GM21515 (cell line): ENCODE data around the gene AKT2.

Experiments used
- ATAC-seq: cut with Tn5 transposase; IDR thresholded peaks from one replicate; pipeline ENCODE4 v1.9.1; 2021; ENCODE audit not compliant: unreplicated experiment

AKT2 gene

DNA sequence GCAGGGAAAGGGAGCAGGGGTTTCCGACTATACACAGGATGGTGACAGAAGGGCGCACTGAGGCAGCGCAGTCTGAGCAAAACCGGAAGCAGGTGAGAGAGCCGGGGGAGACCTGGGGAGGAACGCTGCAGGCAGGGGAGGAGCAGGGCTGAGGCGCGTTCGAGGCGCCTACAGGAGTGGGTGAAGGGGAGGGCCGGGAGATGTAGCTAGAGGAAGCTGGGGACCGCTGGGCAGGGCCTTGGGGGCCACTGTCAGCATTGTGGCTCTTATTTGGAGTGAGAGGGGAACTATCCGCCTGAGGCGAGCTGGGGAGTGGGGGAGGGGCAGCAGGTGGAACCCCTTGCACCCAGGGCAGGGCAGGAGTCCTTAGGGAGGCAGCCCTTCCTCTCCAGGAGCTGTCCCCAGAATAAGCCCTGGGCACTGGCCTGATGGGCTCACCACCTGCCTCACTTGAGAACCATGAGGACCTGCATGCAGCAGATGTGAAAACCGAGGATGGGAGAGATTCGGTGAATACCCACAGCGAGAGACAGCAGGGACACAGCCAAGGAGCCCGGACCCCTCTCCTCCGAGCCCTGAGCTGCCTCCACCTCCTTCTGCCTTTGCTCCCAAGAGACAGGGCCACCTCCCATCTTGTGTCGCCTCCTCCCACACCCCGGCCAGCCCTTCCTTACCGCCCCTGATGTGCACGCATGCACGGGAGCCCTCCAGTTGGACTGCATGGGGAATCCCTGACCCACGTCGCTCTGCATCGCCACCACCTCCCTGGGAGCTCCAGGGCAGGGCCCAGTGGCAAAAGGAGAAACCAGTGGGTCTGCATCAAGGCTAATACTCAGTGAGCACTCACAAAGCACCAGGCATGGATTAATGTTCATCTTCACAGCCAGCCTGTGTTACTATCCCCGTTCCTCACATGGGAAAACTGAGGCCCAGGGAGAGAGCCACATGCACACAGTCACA lies 10.3 kb downstream of the AKT2 start:
- no peak for ATAC-seq

DNA sequence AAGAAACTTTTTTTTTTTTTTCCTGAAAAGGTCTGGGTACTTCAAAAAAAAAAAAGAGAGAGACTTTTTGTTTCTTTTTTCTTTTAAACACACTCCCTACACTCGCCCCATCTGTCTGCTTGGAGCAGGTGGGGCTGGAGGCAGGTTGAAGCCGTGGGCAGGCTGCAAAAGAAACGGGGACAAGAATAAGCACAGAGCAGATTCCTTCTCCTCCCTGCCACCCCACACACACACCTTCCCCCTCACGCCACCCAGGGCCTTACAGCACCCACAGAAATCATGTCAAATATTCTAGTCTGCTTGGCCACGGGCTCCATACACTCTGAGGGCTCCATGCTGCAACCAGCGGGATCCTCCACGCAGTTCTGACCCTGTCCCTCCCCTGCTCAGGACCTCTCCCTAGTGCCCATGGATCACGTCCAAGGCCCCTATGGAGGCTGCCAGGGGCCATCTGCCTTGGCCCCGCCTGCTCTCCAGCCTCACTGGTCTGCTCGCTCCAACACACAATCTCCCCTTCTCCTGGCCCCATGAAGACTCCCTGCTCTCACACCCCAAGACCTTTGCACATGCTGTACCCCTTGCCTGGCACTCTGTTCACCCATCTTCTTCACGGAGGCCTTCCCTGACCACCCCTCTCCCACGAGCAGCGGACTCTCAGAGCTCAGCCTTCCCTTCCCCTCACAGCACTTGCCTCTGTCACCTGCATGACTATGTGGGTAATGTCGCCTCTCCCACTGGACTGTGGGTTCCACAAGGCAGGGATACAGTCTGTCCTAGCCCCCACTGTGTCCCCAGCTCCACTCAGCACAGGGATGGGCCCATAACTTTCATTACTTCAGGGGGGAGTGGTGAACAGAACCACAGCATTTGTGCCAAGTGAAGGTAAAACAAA lies 11.4 kb downstream of the AKT2 start:
- ATAC-seq, result no peak

GRCh38 chr19:40272261-40272660 lies 12.9 kb downstream of the AKT2 start:
- ATAC-seq, result no peak

DNA sequence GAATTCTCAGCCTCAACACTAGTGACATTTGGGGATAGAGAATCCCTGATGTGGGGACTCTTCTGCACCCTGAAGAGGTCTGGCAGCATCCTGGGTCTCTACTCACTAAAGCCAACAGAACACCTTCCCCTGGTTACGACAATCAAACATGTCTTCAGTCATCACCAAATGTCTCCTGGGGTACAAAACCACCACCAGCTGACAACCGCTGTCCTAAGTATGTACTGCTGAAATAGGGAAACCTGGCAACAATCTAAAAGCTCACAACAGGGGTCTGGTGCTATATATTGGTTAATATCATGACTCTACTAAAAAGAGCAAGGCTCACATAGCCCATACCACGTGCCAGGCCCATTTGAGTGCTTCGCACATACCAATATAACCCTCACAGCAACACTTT lies 13.4 kb downstream of the AKT2 start:
- ATAC-seq, result no peak

DNA sequence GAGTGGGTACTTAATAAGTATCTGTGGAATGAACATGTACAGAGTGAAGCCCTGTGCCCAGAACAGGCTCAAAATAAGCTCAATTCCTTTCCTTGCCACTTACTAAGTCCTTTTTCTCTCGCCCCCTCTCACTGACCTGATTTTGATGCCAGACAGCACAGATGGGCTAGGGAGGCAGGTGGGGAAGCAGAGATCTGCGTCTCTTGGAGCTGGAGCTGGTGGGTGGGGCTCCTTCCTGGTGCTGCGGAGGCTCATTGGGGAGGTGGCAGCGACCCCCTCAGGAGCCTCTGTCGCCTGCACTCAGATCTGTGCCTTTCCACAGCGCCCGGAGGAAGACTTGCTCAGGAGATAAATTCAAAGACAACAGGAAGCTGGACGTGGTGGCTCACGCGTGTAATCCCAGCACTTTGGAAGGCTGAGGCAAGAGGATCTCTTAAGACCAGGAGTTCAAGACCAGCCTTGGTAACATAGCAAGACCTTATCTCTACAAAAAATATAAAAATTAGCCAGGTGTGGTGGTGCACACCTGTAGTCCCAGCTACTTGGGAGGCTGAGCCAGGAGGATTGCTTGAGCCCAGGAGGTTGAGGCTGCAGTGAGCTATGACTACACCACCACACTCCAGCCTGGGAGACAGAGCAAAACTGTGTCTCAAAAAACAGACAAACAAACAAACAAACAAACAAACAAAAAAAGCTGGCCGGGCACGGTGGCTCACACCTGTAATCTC lies 14.6 kb downstream of the AKT2 start:
- no peak for ATAC-seq

- ATAC-seq, result no peak
Measured at GRCh38 chr19:40269216-40269940, 15.8 kb downstream of the AKT2 start.

DNA sequence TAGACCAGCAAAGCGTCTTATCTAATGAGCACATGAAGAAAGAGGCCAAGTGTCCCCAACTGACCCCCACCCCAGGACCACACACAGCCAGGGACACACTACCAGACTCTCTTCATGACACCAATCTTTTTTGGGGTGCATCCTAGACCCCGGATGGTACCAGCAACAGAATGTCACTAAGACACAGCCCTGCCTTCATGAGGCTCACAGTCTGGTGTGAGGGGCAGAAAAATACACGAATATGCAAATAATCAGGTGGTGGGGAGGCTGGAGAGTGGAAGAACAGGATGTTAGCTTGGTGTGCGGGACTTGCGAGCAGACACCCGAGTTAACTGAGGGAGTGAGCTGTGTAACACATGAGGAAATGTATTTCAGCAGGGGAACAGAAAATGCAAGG lies 17.5 kb downstream of the AKT2 start:
- no peak for ATAC-seq

DNA sequence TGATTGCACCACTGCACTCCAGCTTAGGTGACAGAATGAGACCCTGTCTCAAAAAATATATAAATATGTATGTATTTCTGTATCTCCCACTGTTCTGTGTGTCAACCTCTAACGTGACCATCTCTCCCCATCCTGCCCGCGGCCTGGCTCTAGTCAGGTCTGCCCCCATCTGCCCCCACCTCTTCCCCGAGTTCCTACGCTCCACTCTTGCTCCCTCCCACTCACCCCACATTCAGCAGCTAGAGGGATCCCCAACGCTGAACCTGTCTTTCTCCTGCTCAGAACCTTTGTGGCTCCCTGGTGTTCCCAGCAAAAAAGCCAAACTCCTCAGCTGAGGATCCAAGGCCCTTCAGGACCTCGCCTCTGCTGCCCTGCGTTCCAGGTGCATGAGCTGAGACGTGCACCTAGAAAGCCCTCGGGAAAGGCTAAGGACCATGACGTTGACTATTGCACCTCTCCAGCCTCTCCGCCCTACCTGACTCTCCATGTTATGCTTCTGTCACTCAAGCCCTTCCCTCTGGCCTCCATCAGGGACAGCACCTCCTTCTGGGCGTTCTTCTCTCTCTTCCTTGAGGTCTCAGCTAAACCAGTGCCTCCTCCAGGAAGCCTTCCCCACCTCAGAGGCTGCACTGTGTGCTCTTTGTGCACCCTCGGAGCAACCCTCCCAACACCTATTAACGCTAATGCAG lies 18.1 kb downstream of the AKT2 start:
- ATAC-seq, result no peak

DNA sequence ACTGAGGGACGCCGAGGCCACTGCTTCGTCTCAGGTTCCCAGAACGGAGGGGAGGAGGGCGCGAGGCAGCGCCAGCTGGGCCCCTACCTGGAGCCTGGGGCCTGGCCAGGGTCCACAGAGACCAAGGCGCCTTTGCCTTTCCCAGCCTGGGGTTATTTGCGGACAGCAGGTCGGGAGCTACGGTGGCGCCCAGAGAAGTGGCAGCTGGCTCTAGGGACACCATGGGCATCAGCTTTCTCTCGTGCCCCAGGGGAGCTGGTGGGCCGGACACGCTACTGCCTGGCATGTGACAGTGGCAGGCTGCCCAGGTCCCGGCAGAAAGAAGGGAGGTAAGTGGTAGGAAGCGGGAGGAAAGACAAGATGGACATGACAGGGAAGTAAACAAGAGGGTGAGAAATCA lies 19.0 kb downstream of the AKT2 start:
- ATAC-seq, result no peak

GRCh38 chr19:40265763-40266099 lies 19.4 kb downstream of the AKT2 start:
- ATAC-seq, result no peak

GRCh38 chr19:40265055-40265762 lies 19.9 kb downstream of the AKT2 start:
- no peak for ATAC-seq

- no peak for ATAC-seq
Measured at GRCh38 chr19:40264314-40265054, 20.7 kb downstream of the AKT2 start.

GRCh38 chr19:40263440-40264313 lies 21.5 kb downstream of the AKT2 start:
- no peak for ATAC-seq

DNA sequence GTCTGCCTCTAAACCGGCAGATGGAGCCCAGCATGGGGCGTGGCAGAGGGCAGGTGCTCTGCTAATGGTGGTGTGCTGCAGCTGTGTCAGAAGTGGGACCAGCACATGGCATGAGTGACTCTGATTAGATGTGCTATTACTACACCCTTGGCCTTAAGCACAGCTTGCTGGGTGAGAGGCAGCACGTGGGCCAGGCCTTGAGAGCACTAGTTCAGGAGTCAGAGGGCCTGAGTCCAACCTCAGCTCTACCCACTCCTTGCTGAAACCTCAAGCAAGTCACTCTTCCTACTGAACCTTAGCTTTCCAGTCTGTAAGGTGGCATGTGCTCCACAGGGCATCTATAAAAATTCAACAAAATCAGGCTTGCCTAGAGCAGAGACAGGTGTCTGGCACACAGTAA lies 22.7 kb downstream of the AKT2 start:
- no peak for ATAC-seq

GRCh38 chr19:40261631-40262030 lies 23.5 kb downstream of the AKT2 start:
- no peak for ATAC-seq

DNA sequence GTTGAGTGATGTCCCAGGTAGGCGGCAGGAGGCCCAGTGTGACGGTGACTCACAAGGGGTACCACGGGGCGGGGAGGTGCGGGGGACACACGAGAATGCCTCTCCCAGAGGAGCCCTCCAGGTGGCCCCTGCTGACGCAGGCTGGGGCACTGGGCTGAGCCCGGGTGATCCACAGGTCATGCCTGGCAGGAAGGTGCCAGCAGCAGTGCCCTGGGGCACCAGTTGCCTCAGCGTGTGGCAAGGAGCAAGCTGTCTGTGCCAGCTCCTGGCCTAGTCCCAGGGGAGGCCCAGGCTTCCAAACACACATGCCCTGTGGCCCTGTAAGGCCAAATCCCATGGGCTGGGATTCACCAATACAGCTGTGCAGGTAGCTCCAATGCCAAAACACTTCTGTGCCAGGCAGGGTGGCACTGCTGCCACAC lies 28.0 kb downstream of the AKT2 start:
- no peak for ATAC-seq

GRCh38 chr19:40256512-40256911 lies 28.6 kb downstream of the AKT2 start:
- ATAC-seq, result no peak
